H1 (cell line): Measurements from ENCODE around the gene TOP3B. TPM values are rescaled to one million over a fixed set of nuclear protein-coding genes. Genes with fewer than 3 reads are reported as not detected.

Experiments used
- CTBP2 ChIP-seq: IDR thresholded peaks from 2 replicates; pipeline ENCODE4 v1.7.0; 2011; ENCODE audit warnings: borderline replicate concordance, mild to moderate bottlenecking, moderate library complexity, mixed read lengths, low read length; ENCODE audit not compliant: insufficient read depth, insufficient read length
- KDM1A ChIP-seq: fragments of 200-600, 300-600 bp; sonication (generic); IDR thresholded peaks from 2 replicates; pipeline ENCODE4 v1.7.1; 2016; ENCODE audit warnings: mild to moderate bottlenecking, low read length, borderline replicate concordance
- KDM5A ChIP-seq: fragments of 200-600 bp; IDR thresholded peaks from 2 replicates; pipeline ENCODE4 v1.7.1; 2012; ENCODE audit warnings: mild to moderate bottlenecking, low read length, inconsistent platforms, mixed read lengths
- SIRT6 ChIP-seq: IDR thresholded peaks from one replicate; pipeline ENCODE4 v1.7.1; 2012; ENCODE audit warnings: low read length, inconsistent platforms
- polyA plus RNA-seq, 7 experiments: library from polyadenylated mRNA; depleted of rRNA in 3 of 7; stranded (reverse) in 5 of 7; unstranded in 2 of 7; fragments of >200 nt in 5 of 7; fragments of 200-250 nt in 2 of 7; gene quantifications; 1 replicate in 5 of 7; 2 replicates in 1 of 7; 4 replicates in 1 of 7; pipeline versions ENCODE4 v1.2.1 to v1.2.3, GENCODE V29; 2011 to 2013; ENCODE audit warnings: missing spikeins in 2 of 7, mixed read lengths in 2 of 7
- total RNA-seq: library from RNA; stranded (reverse); fragmentation: NEBNext Ultra II Directional; extraction: Animal tissue kit (Norgen Biotek cat#: 25700); gene quantifications from 2 replicates; pipeline ENCODE4 v1.2.1, GENCODE V29; 2021
- TF ChIP-seq, protein P1 (sequence below): fragments of 300-600 bp; sonication (generic); IDR thresholded peaks from 2 replicates; pipeline ENCODE4 v1.7.1; 2012; ENCODE audit warnings: low read length, moderate library complexity, mild to moderate bottlenecking, inconsistent platforms; ENCODE audit not compliant: insufficient replicate concordance

The TOP3B gene
- total and polyA plus RNA-seq, 2 of the 8 experiments (the other 6 are each of a cell fraction or from before 2014, with no cell fraction given): 30.4 to 52.8 TPM

DNA sequence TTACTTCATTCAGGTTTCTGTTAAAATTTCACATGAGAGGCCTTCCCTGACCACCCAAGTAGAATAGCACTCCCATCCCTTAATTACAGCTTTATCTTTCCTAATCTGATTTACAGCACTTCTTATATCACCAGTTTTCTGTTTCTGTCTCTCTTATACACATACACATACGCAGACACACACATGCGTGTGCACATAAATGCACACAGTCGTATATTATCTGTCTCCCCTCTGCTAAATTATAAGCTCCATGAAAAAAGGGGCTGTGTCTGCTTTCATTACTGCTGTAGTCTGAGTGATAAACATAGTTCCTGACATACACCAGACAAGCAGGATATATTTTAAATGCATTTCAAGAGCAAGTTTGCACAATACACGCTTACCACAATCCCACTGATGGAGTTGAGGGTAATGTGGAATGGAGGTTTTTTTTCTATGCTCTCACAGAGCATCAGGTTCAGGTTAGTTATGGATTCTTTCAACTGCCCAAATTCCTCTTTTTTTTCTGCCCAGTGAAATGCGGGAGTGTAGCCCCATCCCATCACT is 13.7 kb upstream of the TOP3B start (continued):
- TF ChIP-seq, protein P1, sequence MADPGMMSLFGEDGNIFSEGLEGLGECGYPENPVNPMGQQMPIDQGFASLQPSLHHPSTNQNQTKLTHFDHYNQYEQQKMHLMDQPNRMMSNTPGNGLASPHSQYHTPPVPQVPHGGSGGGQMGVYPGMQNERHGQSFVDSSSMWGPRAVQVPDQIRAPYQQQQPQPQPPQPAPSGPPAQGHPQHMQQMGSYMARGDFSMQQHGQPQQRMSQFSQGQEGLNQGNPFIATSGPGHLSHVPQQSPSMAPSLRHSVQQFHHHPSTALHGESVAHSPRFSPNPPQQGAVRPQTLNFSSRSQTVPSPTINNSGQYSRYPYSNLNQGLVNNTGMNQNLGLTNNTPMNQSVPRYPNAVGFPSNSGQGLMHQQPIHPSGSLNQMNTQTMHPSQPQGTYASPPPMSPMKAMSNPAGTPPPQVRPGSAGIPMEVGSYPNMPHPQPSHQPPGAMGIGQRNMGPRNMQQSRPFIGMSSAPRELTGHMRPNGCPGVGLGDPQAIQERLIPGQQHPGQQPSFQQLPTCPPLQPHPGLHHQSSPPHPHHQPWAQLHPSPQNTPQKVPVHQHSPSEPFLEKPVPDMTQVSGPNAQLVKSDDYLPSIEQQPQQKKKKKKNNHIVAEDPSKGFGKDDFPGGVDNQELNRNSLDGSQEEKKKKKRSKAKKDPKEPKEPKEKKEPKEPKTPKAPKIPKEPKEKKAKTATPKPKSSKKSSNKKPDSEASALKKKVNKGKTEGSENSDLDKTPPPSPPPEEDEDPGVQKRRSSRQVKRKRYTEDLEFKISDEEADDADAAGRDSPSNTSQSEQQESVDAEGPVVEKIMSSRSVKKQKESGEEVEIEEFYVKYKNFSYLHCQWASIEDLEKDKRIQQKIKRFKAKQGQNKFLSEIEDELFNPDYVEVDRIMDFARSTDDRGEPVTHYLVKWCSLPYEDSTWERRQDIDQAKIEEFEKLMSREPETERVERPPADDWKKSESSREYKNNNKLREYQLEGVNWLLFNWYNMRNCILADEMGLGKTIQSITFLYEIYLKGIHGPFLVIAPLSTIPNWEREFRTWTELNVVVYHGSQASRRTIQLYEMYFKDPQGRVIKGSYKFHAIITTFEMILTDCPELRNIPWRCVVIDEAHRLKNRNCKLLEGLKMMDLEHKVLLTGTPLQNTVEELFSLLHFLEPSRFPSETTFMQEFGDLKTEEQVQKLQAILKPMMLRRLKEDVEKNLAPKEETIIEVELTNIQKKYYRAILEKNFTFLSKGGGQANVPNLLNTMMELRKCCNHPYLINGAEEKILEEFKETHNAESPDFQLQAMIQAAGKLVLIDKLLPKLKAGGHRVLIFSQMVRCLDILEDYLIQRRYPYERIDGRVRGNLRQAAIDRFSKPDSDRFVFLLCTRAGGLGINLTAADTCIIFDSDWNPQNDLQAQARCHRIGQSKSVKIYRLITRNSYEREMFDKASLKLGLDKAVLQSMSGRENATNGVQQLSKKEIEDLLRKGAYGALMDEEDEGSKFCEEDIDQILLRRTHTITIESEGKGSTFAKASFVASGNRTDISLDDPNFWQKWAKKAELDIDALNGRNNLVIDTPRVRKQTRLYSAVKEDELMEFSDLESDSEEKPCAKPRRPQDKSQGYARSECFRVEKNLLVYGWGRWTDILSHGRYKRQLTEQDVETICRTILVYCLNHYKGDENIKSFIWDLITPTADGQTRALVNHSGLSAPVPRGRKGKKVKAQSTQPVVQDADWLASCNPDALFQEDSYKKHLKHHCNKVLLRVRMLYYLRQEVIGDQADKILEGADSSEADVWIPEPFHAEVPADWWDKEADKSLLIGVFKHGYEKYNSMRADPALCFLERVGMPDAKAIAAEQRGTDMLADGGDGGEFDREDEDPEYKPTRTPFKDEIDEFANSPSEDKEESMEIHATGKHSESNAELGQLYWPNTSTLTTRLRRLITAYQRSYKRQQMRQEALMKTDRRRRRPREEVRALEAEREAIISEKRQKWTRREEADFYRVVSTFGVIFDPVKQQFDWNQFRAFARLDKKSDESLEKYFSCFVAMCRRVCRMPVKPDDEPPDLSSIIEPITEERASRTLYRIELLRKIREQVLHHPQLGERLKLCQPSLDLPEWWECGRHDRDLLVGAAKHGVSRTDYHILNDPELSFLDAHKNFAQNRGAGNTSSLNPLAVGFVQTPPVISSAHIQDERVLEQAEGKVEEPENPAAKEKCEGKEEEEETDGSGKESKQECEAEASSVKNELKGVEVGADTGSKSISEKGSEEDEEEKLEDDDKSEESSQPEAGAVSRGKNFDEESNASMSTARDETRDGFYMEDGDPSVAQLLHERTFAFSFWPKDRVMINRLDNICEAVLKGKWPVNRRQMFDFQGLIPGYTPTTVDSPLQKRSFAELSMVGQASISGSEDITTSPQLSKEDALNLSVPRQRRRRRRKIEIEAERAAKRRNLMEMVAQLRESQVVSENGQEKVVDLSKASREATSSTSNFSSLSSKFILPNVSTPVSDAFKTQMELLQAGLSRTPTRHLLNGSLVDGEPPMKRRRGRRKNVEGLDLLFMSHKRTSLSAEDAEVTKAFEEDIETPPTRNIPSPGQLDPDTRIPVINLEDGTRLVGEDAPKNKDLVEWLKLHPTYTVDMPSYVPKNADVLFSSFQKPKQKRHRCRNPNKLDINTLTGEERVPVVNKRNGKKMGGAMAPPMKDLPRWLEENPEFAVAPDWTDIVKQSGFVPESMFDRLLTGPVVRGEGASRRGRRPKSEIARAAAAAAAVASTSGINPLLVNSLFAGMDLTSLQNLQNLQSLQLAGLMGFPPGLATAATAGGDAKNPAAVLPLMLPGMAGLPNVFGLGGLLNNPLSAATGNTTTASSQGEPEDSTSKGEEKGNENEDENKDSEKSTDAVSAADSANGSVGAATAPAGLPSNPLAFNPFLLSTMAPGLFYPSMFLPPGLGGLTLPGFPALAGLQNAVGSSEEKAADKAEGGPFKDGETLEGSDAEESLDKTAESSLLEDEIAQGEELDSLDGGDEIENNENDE: no peak
- TF ChIP-seq KDM1A (no peak), CTBP2 (no peak), SIRT6 (no peak), KDM5A (no peak)
